K562 (cell line): ENCODE data around the gene TMEM25. TPM values are rescaled to one million over a fixed set of nuclear protein-coding genes. Genes with fewer than 3 reads are reported as not detected.

Experiments
- AFF4 ChIP-seq: sonication (generic); formaldehyde crosslinking; IDR thresholded peaks from 2 replicates; pipeline ENCODE4 v1.8.0; 2023; ENCODE audit warnings: mild to moderate bottlenecking, missing genetic modification reagents
- ARID3A ChIP-seq: IDR thresholded peaks from 2 replicates; pipeline ENCODE4 v1.6.1; 2012; ENCODE audit warnings: low read depth, low read length, improper control_type of control experiment, borderline replicate concordance
- CTCFL ChIP-seq: IDR thresholded peaks from 2 replicates; pipeline ENCODE4 v1.6.1; 2011; ENCODE audit warnings: borderline replicate concordance, low read depth, mild to moderate bottlenecking, moderate library complexity, low read length; ENCODE audit not compliant: insufficient read depth, poor library complexity, severe bottlenecking
- ETS2 ChIP-seq: IDR thresholded peaks from 2 replicates; pipeline ENCODE4 v1.6.1; 2016; ENCODE audit warnings: borderline replicate concordance, missing genetic modification characterization, mild to moderate bottlenecking, moderate library complexity, missing compliant biosample characterization; ENCODE audit not compliant: poor library complexity, severe bottlenecking
- FOXM1 ChIP-seq, 2 experiments: fragments of 450-650 bp in 1 of 2; sonication (generic) in 1 of 2; formaldehyde crosslinking in 1 of 2; IDR thresholded peaks; 2 replicates each; pipeline versions ENCODE4 v1.6.1 to v1.9.0; 2017 to 2022; ENCODE audit warnings: low read depth in 2 of 2, mild to moderate bottlenecking in 2 of 2, missing genetic modification reagents in 1 of 2, moderate library complexity in 1 of 2
- GABPA ChIP-seq: fragments of 200-800 bp; sonication (Bioruptor generic); conservative IDR thresholded peaks from 2 replicates; pipeline ENCODE4 v1.6.1; 2016; ENCODE audit warnings: low read depth, missing genetic modification characterization, missing compliant biosample characterization
- HDAC8 ChIP-seq: fragments of 450-650 bp; IDR thresholded peaks from 2 replicates; pipeline ENCODE4 v1.6.1; 2016; ENCODE audit warnings: mild to moderate bottlenecking, missing genetic modification characterization, moderate library complexity, missing compliant biosample characterization
- MEIS2 ChIP-seq: fragments of 450-650 bp; IDR thresholded peaks from 2 replicates; pipeline ENCODE4 v1.6.1; 2014; ENCODE audit warnings: mild to moderate bottlenecking; ENCODE audit not compliant: partially characterized antibody
- SPI1 ChIP-seq: IDR thresholded peaks from 2 replicates; pipeline ENCODE4 v1.6.1; 2011; ENCODE audit warnings: low read depth, low read length, control low read depth, borderline replicate concordance
- ZFPM2 ChIP-seq: fragments of 250-450 bp; sonication (Bioruptor Pico); IDR thresholded peaks from 2 replicates; pipeline ENCODE4 v1.5.1; 2022; ENCODE audit warnings: mild to moderate bottlenecking
- ZNF146 ChIP-seq: IDR thresholded peaks from one replicate; pipeline ENCODE4 v1.6.1; 2018; ENCODE audit warnings: missing compliant biosample characterization; ENCODE audit not compliant: unreplicated experiment
- ZNF511 ChIP-seq: sonication (generic); formaldehyde crosslinking; IDR thresholded peaks from 2 replicates; pipeline ENCODE4 v1.8.0; 2022; ENCODE audit warnings: mild to moderate bottlenecking, missing genetic modification reagents
- ZNF57 ChIP-seq: fragments of 450-650 bp; formaldehyde crosslinking; IDR thresholded peaks from 2 replicates; pipeline ENCODE4 v1.4.0; 2020; ENCODE audit warnings: mild to moderate bottlenecking, moderate library complexity
- polyA plus RNA-seq, 8 experiments: library from polyadenylated mRNA; depleted of rRNA in 4 of 8; stranded (reverse) in 5 of 8; unstranded in 3 of 8; fragments of >200 nt; fragmentation: Nextera tagmentation in 2 of 8; fragmentation: Illumina TruSeq in 1 of 8; extraction: Ambion mirVana in 2 of 8; extraction: Trizol in 1 of 8; gene quantifications; 2 replicates each; pipeline versions ENCODE4 v1.2.1 to v1.2.3, GENCODE V29; 2011 to 2014; ENCODE audit warnings: inconsistent platforms in 1 of 8, missing spikeins in 1 of 8
- total RNA-seq, 7 experiments: library from RNA; depleted of rRNA in 6 of 7; stranded (reverse); fragments of >200 nt in 6 of 7; fragmentation: Illumina TruSeq in 2 of 7; extraction: Trizol in 2 of 7; gene quantifications; 2 replicates each; pipeline versions ENCODE4 v1.2.1 to v1.2.3, GENCODE V29; 2011 to 2021; ENCODE audit warnings: low replicate concordance in 1 of 7

The TMEM25 gene
- total and polyA plus RNA-seq, 9 of the 15 experiments (the other 6 are each of a cell fraction or from before 2014, with no cell fraction given): 0.34 to 3.8 (median 2.0) TPM

- TF ChIP-seq ZNF511 (no peak), HDAC8 (tag) (peak; percentile 40; the same call in 1 of the 2 replicates), AFF4 (peak; percentile 66), CTCFL (no peak), FOXM1 (IDR thresholded peaks at IDR 0.05; ENCODE audit: low read depth) (peak; percentile 12; the same call in 1 of the 2 replicates), FOXM1 (CRISPR knock-in tag; IDR thresholded peaks at IDR 0.05; ENCODE audit: low read depth) (no peak), ARID3A (no peak), ETS2 (tag) (no peak), ZNF57 (no peak), MEIS2 (no peak), SPI1 (no peak), ZFPM2 (CRISPR knock-in tag) (no peak), ZNF146 (no peak), GABPA (no peak)
Measured at GRCh38 chr11:118530683-118531596, at the start of gene TMEM25 (continued).
